GM04504 (cell line): ENCODE measurements around the gene SULT2A1.
"Not testable (repeated sequence)": the region's sequence is repeated elsewhere in the genome, so short reads cannot be mapped to it uniquely, and the experiment has no call there.

Source experiments
- DNase-seq: peaks from one replicate; pipeline ENCODE4 v3.0.0-alpha.2; 2012; ENCODE audit warnings: low read depth

SULT2A1 gene

DNA sequence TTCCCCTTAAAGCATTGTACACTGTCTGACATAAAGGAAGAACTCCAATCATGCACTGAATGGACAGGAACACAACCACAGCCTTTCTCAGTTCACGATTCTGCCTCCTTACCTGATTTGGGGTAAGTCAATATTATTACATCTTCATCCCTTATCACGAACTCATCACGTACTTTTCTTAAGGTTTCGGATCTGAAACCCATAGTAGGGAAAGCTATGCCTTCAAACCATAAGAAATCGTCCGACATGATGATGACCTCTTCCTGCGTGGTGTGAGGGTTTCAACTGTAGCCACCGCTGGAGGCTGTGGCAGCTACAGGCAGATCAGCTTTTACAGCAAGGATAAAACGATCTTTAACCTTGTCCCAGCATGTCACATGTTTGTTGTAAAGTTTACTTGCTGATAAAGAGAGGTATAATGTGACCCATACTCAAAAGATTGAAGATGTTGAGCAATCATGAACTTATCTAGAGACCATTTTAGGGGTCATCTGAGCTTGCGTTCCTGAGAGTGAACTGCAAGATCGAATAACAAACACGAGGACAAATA lies at the start of gene SULT2A1:
Gene SULT2A1, minus strand, starts transcription at position 306 of the 550 bp plus-strand sequence. Its CDS starts 58 bp downstream, at position 248.
- DNase-seq, result no peak

DNA sequence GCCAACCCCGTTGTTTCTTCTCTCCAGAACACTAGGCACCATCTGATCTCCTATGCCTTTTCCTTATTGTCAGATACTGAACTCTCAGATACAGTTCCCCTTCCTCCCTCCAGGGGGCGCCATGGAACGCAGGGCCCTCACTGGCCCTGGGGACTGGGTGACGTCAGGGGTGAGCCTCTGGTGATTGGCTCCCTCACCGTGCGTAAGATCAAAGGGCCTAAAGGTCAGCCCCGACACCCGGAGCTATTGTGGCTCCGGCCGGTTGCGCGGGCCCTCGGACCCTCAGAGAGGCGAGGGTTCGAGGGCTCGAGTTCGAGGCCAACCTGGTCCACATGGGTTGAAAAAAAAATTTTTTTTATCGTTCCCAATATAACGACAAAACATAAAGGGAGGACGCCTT lies 42.5 kb upstream of the SULT2A1 start:
- DNase-seq, result not testable (repeated sequence)

DNA sequence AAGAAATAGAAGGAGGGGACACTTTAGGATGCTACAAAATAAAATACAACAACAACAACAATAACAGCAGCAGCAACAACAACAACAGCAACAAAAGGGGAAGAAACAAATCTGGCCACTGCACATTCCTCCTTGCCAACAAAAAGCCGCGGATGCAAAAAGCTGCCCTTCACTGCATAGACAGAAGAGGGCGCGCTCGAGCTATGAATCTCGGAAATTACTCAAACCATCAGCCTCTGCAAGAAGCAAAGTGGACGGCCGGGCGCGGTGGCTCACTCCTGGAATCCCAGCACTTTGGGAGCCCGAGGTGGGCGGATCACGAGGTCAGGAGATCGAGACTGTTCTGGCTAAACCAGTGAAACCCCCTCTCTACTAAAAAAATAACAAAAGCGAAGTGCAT lies 34.0 kb upstream of the SULT2A1 start:
- DNase-seq, result not testable (repeated sequence)

GRCh38 chr19:47910191-47910590 lies 24.1 kb upstream of the SULT2A1 start:
- DNase-seq, result not testable (repeated sequence)

DNA sequence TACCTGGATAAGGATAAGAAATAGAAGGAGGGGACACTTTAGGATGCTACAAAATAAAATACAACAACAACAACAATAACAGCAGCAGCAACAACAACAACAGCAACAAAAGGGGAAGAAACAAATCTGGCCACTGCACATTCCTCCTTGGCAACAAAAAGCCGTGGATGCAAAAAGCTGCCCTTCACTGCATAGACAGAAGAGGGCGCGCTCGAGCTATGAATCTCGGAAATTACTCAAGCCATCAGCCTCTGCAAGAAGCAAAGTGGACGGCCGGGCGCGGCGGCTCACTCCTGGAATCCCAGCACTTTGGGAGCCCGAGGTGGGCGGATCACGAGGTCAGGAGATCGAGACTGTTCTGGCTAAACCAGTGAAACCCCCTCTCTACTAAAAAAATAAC lies 23.2 kb upstream of the SULT2A1 start:
- not testable (repeated sequence) for DNase-seq

DNA sequence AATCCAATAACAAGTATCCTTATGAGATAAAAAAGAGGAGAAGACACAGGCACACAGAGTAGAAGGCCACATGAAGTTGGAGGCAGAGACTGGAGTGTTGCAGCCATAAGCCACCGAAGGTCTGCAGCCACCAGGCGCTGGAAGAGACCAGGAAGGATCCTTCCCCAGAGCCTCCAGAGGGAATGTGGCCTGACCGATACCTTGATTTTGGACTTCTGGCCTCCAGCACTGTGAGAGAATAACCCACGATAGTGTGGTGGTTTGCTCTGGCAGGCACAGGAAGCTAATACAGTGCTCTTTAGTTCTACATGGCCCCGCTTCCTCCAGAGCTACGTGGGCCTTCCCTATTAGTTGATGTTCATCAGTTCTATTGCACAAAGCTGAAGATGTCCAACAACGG lies 15.3 kb upstream of the SULT2A1 start:
- DNase-seq, result no peak

DNA sequence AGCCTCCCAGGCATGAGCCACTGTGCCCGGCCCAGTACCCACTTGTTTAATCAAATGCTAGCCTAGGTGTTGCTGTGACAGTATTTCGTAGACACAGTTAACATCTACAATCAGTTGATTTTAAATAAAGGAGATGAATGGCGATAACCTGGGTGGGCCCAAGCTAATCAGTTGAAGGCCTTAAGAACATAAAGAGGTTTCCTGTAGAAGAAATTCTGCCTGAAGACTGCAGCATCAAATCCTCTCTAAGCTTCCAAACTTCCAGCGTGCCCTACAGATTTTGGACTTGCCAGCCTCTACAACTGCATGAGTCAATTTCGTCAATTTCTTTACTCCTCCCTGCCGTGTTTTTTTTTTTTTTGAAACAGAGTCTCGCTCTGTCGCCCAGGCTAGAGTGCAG lies 13.2 kb upstream of the SULT2A1 start:
- DNase-seq, result no peak

DNA sequence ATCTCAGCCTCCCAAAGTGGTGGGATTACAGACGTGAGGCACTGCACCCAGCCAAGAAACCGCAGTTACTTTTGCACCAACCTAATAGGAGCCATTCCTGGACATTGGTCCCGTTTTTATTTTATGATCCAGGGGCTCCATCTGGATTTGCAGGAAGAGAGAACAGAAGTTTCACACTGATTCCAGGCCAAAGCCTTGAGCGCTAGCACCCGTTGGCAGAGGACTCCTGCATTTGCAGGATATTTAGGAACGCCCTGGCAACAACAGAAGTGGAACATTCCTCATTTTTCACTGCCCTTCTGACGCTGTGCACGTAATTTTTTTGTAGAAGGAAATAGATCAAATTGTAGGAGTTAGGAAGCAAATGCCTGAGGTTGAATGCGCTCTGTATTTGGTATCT lies 11.7 kb upstream of the SULT2A1 start:
- no peak for DNase-seq

- no peak for DNase-seq
These were observed 10.7 kb upstream of the SULT2A1 start for GRCh38 chr19:47896773-47897172.

- DNase-seq, result no peak
These were observed 9.9 kb upstream of the SULT2A1 start for GRCh38 chr19:47896019-47896418.

GRCh38 chr19:47895165-47895782 lies 9.2 kb upstream of the SULT2A1 start:
- no peak for DNase-seq

- no peak for DNase-seq
These were observed 6.0 kb upstream of the SULT2A1 start for GRCh38 chr19:47891923-47892666.

GRCh38 chr19:47891622-47891922 lies 5.5 kb upstream of the SULT2A1 start:
- no peak for DNase-seq

GRCh38 chr19:47890865-47891621 lies 4.9 kb upstream of the SULT2A1 start:
- no peak for DNase-seq

GRCh38 chr19:47885067-47885463 lies 1.1 kb downstream of the SULT2A1 start:
- DNase-seq, result no peak

DNA sequence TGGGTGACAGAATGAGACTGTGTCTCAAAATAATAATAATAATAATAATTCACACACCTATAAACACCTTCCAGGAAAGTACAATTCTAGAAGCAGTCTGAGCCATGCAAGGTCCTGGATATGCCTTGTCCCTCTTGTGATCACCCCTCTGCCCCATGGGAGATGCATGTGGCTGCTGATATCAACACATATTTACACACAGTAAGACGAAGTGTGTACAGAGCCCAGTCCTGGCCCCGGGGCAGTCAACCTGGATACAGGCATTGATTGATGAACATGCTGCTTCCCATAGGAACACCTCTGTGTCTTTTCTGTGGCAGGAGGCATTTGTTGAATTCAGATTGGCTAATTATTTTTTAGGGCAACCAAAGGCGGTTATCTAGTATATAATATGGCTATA lies 3.2 kb downstream of the SULT2A1 start:
- no peak for DNase-seq

GRCh38 chr19:47881757-47882156 lies 4.4 kb downstream of the SULT2A1 start:
- no peak for DNase-seq

DNA sequence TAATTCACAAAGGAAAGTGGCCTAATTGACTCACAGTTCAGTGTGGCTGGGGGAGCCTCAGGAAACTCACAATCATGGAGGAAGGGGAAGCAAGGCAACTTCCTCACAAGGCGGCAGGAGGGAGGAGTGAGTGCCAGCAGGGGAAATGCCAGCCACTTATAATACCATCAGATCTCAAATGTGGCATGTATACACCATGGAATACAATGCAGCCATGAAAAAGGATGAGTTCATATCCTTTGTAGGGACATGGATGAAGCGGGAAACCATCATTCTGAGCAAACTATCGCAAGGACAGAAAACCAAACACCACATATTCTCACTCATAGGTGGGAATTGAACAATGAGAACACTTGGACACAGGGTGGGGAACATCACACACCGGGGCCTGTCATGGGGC lies 6.7 kb downstream of the SULT2A1 start:
- DNase-seq, result not testable (repeated sequence)

- no peak for DNase-seq
These were observed 7.2 kb downstream of the SULT2A1 start for GRCh38 chr19:47878906-47879305.

DNA sequence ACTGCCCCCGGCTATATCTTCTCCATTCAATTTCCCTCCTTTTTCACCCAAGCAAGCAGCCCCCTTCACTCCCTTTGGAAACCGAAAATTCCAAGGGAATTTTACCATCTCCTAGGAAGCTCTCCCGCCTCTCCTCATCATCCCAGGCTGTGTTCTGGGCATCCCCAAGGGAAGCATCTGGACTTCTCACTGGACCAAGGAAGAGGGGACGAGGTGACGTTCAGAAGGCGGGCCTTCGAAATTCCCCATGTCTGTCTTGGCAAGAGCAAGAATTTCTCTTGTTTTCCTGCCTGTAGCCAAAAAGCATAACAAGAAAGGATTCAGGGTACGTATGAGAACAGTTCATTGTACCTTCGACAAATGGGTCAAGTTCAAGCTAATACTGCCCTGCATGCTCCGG lies 20.9 kb downstream of the SULT2A1 start:
- DNase-seq, result no peak

DNA sequence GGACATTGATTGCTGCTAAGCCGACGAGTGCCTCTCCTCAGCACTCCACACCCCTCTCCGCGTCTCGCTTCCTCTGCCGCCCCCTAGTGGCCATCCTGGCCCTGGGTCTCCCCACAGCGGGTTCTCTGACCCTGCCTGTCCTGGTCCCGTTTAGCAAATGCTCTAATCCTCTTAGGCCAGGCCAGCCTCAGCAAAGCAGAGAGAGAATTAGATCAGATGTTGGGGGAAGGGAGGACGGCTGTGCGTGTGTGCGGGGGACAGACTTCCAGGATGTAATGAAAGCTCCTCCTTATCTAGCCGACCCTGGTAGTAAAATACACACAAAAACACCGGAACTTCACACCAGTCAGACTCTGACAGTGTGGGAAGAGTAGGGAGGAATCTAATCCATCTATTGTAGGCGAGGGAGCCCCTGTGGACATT lies 22.6 kb downstream of the SULT2A1 start:
- DNase-seq, result peak; percentile 36

DNA sequence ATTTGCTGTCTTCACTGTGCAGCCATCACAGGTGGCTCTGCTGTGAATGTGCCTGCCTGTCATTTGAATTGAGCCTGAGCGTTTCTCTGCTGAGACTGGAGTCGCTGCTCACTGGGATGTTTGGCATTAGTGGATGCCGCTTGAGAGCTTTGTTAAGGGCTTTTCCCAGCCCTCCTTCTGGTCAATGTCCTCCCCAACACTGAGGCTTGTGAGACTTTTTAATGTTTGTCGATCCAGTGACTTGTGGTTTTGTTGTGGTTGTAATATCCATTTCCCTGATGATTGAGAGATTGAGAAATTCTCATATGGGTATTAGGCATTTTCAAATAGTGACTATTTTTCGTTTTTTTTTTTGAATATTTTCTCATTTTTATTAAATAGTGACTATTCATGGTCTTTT lies 24.5 kb downstream of the SULT2A1 start:
- DNase-seq, result no peak
